ENCODE measurements around the gene DPM1.

- TF ChIP-seq CTCF (IDR thresholded peaks at IDR 0.05 in 2 of 3, conservative IDR thresholded peaks at IDR 0.05 in 1 of 3; ENCODE audit: borderline replicate concordance in 1 of 3, insufficient read depth in 1 of 3, low read depth in 2 of 3, low read length in 2 of 3): no peak
- no peak for TF ChIP-seq RAD21 (IDR thresholded peaks at IDR 0.05; ENCODE audit: low read depth)
- TF ChIP-seq POLR2AphosphoS5 (IDR thresholded peaks at IDR 0.05; ENCODE audit: low read depth, low read length): no peak
- TF ChIP-seq POLR2A (IDR thresholded peaks at IDR 0.05; ENCODE audit: borderline replicate concordance, extremely low read depth, insufficient read depth, insufficient read length): no peak
- TF ChIP-seq SP1 (IDR thresholded peaks at IDR 0.05; ENCODE audit: low read depth): no peak
- no peak for TF ChIP-seq MAX (IDR thresholded peaks at IDR 0.05)
- no peak for TF ChIP-seq EZH2 (IDR thresholded peaks at IDR 0.05)
- no peak for TF ChIP-seq SRF (IDR thresholded peaks at IDR 0.05; ENCODE audit: low read depth)
- TF ChIP-seq SIN3A (IDR thresholded peaks at IDR 0.05; ENCODE audit: low read depth): no peak
- no peak for TF ChIP-seq YY1 (IDR thresholded peaks at IDR 0.05; ENCODE audit: extremely low read depth, insufficient replicate concordance, low read depth, low read length)
- TF ChIP-seq EGR1 (IDR thresholded peaks at IDR 0.05; ENCODE audit: low read depth): no peak
These were observed 38.9 kb upstream of the DPM1 start for GRCh38 chr20:50996901-50997865.

Data from HCT116 (cell line).